Measurements from ENCODE around the gene KAT7.
"Not testable (repeated sequence)": the region's sequence is repeated elsewhere in the genome, so short reads cannot be mapped to it uniquely, and the experiment has no call there.

Gene KAT7

GRCh38 chr17:49788478-49789242 is at the start of gene KAT7:
Gene KAT7 (plus strand): TSS chr17:49788681. CDS start chr17:49788835, 154 bp downstream.
- DNase-seq (ENCODE audit: low read depth in 2 of 2) = peak; percentile 95 to 97

- DNase-seq (ENCODE audit: low read depth in 2 of 2) = peak; percentile 59 to 75
Measured at GRCh38 chr17:49739641-49740271, 48.7 kb upstream of the KAT7 start.

DNA sequence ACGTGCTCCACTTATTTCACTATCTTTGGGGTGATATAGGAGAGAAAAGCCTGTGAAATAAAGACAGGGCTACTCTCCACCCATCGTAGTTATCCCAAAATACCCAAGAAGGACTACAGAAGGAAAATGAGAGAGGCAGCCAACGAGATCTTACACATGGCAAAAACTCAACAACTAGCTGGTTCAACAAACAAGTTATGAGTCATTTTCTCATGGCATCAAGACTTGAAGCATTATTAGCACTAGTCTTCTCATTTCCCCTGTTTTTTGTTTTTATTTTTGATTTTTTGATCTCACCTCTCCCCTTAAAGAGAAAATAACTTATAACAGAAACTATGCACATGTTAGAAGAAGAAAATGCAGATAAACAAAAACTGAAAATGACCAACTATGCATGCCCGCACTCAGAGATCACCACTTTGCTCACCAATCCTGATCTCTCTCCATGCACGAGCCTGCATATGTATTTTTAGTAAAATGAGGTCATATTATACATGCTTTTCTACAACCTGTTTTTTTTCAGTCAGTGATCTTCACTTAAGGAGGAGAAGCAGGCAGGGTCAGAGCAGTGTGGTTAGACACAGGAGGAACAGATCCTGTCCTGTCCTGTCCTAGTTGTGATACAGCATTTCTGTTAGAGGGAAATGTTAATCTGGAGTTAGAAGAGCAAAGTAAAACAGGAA is 47.3 kb upstream of the KAT7 start:
- DNase-seq (ENCODE audit: low read depth in 2 of 2) = no peak

GRCh38 chr17:49741692-49742076 is 46.8 kb upstream of the KAT7 start:
- no peak for DNase-seq (ENCODE audit: low read depth in 2 of 2)

DNA sequence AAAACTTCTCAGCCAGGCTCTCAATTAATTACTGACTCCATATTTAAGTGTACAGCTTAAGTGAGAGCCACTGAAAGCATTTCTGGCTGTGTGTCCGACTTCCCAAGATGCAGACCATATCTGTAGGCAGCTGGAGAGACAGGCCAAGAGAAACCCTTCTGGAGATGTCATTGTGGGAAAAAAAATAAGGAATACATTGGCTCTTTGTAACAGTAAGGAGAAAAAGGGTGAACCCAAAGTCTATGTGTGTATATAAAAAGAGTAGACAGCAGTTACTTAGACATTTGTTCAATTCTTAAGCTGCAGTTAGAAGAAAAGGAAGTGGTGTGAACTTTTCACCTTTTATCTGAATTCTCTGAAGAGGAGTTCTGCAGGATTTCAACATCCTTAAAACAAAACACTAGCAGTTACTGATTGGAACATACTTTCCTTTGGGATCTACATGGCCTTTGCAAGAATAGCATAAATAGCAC is 46.3 kb upstream of the KAT7 start:
- DNase-seq (ENCODE audit: low read depth in 2 of 2) = no peak

- no peak for DNase-seq (ENCODE audit: low read depth in 2 of 2)
Measured at GRCh38 chr17:49745175-49746139, 43.0 kb upstream of the KAT7 start.

GRCh38 chr17:49746791-49747490 is 41.5 kb upstream of the KAT7 start:
- no peak for DNase-seq (ENCODE audit: low read depth in 2 of 2)

GRCh38 chr17:49747632-49748031 is 40.8 kb upstream of the KAT7 start:
- no peak for DNase-seq (ENCODE audit: low read depth in 2 of 2)

- DNase-seq (ENCODE audit: low read depth in 2 of 2) = no peak
Measured at GRCh38 chr17:49748223-49748622, 40.3 kb upstream of the KAT7 start.

GRCh38 chr17:49748791-49749190 is 39.7 kb upstream of the KAT7 start:
- DNase-seq (ENCODE audit: low read depth in 2 of 2) = peak; percentile 15

GRCh38 chr17:49749730-49750129 is 38.8 kb upstream of the KAT7 start:
- DNase-seq (ENCODE audit: low read depth in 2 of 2) = no peak

DNA sequence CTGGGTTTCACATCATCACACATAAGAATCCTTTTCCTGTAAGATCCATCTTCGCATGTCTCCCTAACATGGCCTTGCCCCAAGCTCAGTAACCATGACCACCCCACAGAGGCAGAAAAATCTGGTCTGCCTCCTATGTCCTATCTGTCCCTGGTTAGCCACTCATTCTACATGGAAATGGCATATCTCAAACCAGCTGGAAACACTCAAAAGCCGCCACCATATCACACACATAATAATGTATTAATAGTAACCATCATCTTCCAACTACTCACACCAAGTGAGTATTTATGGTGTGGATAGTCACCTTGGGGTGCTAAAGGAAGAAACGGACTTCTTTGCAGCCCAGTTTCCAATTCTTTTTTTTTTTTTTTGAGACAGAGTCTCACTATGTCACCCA is 36.0 kb upstream of the KAT7 start:
- DNase-seq (ENCODE audit: low read depth in 2 of 2) = no peak

DNA sequence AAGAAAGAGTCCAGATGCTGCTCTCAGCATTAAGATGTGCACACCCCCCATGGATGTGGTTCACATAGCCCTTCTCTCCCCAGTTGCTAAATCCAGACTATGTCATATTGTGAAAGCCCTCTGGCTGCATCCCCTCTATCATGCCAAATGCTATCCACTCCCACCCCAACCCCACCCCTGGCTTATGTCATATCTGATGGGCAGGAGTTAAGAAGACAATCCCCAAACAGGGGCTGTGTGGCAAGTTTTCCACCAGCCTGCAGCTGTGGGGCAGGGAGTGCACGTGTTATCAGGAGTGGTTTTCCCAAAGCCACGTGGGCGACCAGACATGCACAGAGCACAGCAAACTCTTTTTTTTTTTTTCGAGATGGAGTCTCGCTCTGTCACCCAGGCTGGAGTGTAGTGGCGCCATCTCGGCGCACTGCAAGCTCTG is 34.5 kb upstream of the KAT7 start:
- no peak for DNase-seq (ENCODE audit: low read depth in 2 of 2)

- DNase-seq (ENCODE audit: low read depth in 2 of 2) = no peak
Measured at GRCh38 chr17:49755663-49756283, 32.7 kb upstream of the KAT7 start.

- DNase-seq (ENCODE audit: low read depth in 2 of 2) = no peak
Measured at GRCh38 chr17:49756323-49757150, 31.9 kb upstream of the KAT7 start.

GRCh38 chr17:49757151-49757777 is 31.2 kb upstream of the KAT7 start:
- no peak for DNase-seq (ENCODE audit: low read depth in 2 of 2)

DNA sequence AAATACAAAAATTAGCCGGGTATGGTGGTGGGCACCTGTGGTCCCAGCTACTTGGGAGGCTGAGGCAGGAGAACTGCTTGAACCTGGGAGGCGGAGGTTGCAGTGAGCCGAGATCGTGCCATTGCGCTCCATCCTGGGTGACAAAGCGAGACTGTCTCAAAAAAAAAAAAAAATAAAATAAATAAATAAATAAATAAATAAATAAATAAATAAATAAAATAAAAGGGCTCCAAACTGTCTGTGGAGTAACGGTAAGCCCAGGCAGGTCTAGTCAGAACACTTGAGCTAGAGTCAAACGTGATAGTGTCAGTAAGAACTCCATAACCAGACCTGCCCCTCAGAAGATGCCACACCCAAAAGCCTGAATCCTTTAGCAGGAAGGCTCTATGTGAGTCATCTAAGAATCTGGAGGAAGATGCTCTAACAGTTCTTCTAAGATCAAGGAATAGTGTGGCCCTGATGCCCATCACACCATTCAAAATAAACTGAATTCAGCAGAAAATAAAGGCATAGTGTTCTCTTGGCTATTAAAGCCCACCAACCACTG is 29.9 kb upstream of the KAT7 start:
- not testable (repeated sequence) for DNase-seq (ENCODE audit: low read depth in 2 of 2)

DNA sequence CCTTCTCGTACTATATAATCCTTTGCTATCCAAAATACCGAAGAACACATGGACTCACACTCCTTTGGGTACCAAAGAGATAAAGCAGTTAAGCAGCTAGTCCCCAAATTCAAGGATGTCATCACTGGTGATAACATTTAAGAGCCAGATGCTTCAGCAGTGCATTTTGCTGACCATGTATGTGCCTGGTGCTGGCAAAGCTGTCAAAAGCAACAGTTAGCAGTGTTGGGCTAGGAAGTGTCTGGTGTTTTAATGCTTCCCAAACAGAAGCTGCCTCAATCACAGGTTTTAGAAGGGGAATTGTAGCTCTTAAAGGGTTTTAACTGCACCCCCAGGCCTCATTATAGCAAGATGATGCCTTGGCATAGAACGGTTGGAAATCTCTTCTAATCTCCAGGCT is 29.3 kb upstream of the KAT7 start:
- DNase-seq (ENCODE audit: low read depth in 2 of 2) = no peak

- DNase-seq (ENCODE audit: low read depth in 2 of 2) = no peak
Measured at GRCh38 chr17:49760296-49760695, 28.2 kb upstream of the KAT7 start.

All from stimulated activated CD4-positive, alpha-beta T cell treated with anti-CD3 and anti-CD28 coated beads, Interleukin-1b, Interleukin-23, amount 100 ng/mL, for 4 hours (primary cell).